RPMI7951 (cell line): ENCODE results near the gene NKRF. TPM values are rescaled to one million over a fixed set of nuclear protein-coding genes. Genes with fewer than 3 reads are reported as not detected.
"Not testable (repeated sequence)": the region's sequence is repeated elsewhere in the genome, so short reads cannot be mapped to it uniquely, and the experiment has no call there.

ENCODE experiments used
- DNase-seq: peaks from one replicate; pipeline ENCODE4 v3.0.0-alpha.2; 2012; ENCODE audit warnings: low read depth
- total RNA-seq: library from RNA; depleted of rRNA; stranded (reverse); fragments of >200 nt; shearing (Covaris generic); gene quantifications from 2 replicates; pipeline ENCODE4 v1.2.3, GENCODE V29; 2014; rRNA removed

The NKRF gene
- total RNA-seq: 3.9 and 4.4 TPM in 2 replicates

DNA sequence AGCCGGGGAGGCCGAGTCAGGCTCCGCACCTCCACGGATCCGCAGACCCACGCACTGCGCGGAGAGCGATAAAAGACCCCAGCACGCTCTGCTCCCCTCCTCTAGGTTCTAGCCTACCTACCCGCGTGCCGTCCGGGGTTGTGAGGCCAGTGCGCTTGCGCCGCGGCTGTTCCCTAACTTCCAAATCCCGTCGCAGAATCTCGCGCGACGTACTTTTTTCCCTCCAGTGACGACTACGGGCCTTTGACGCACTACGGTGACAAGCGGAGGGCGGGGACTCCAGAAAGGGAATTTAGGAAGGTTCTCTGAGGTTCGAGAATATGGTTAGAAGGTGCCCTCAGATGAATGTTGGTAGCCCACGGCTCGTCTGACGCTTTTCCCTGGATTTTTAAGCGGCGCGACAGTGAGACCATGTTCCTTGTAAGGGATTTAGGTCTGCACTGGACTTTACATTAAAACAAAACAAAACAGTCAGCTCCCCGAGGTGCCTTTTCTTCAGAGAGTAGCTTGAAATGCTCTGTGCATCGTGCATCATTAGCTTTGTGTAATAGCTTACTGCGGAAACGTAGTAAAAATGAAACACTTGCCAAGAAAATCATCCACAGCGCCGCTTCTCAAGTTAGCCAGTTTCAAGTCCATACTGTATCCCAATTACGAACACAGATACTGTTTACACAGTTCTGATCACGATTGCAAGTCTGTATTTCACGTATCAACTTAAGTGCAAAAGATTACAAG is at the start of gene NKRF:
Gene NKRF, minus strand, starts transcription at position 145 of the 738 bp plus-strand sequence.
- peak; percentile 84 for DNase-seq

DNA sequence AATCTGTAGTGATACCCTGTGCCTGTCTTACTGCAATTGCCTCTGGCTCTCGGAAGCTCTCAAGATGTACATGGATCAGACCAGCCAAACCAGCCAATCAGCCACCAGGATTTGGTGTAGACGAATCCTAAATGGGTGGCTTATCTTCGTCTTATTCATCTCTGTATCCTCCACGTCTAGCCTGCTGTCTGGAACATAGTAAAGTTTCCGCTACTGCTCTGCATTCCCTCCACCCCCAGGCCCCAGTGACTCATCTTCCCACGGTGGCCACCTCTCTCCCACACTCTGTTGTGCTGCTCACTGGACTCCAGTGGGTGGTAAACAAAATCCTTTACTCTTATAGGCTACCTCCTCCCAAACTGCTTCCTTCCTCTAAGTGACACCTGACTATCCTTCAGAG is 48.9 kb upstream of the NKRF start:
- peak; percentile 70 for DNase-seq

DNA sequence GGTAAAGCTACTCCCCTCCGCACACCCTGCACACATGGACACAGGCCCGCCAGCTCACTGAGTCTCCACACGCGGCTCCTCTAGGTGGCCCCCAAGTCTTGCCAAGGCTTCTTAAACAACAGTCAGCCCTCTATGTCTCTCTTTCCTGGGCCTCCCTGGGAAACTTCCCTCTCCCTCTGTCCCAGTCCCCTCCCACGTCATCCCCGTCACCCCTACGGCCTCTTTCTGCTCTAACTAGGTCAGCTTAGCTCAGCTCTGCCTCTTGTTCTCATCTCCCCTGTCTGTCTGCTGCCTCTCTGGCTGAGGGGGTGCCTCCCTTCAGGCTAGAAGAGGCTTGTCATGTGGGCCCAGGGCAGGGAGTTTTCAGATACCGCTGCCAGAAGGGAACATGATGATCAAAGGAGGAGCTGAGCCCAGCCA is 47.9 kb upstream of the NKRF start:
- DNase-seq: no peak

DNA sequence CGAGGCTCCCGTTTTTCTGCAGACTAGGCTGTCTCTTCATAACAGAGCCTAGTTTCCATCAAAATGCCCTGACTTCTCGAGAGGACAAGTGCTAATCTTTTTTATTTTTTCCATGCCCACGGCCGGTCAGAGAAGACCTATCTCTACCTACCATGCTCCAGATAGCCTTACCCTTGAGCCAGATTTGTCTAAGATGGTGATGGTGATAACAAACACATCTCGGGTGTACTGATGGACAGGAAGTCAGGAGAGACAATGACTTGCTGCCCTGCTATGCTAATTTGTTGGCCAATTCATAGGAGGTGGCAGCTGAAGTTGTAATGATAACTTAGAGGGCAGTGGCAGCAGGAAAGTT is 42.2 kb upstream of the NKRF start:
- DNase-seq: no peak

DNA sequence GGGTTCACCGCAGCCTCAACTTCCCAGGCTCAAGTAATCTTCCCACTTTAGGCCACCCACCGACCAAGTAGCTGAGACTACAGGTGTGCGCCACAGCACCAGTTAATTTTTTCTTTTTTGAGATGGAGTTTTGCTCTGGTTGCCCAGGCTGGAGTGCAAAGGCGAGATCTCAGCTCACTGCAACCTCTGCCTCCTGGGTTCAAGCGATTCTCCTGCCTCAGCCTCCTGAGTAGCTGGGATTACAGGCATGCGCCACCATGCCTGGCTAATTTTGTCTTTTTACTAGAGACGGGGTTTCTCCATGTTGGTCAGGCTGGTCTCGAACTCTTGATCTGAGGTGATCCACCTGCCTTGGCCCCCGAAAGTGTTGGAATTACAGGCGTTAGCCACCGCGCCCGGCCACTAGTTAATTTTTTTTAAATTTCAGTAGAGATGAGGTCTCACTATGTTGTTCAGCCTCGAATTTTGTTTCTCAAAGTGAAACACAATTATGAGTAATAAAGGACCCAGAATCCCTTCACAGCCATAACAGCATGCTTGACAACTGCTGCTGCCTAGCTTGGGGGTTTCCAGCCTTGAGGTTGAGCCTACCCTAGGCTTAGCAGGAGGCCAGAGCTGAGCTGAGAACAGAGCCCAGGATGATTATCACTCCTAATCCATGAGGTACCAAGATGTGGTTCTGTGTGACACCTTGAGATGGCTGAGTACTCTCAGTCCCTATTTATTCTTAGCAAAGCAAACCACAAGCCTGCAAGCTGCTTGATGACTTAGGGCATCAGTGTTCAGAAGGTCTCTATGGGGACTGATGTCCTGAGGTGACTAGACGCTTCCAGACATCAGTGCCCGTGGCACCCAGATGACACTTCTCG is 41.6 kb upstream of the NKRF start:
- DNase-seq: no peak

DNA sequence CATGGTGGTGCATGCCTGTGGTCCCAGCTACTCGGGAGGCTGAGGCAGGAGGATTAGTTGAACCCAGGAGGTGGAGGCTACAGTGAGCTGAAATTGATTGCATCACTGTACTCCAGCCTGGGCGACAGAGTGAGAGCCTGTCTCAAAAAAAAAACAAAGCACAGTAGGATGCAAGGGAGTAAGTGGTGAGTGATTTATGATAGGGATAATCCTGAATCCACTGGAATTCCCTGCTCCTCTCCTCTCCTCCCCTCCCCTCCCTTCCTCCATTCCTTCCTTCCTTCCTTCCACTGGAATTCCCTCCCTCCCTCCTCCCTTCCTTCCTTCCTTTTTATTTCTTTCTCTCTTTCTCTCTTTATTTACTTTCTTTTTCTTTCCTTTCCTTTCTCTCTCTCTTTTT is 40.9 kb upstream of the NKRF start:
- no peak for DNase-seq

DNA sequence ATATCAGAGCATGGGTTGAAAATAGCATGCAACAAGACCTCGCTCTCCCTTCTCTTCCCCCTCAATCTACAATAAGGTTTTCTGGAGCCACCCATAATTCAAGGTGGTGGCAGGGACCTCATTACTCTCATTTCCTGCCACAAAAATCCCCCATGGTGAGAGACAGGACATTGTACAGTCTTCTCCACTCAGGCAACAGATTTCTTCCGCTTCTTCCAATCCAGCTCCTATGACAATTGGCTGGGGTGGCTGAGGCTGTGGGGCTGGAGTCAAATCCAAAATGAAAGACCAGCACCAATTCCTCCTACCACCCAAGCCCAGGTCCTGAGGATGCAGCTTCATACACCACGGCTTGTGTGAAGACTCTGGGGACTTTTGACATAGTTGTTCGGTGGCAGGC is 40.3 kb upstream of the NKRF start:
- DNase-seq: no peak

DNA sequence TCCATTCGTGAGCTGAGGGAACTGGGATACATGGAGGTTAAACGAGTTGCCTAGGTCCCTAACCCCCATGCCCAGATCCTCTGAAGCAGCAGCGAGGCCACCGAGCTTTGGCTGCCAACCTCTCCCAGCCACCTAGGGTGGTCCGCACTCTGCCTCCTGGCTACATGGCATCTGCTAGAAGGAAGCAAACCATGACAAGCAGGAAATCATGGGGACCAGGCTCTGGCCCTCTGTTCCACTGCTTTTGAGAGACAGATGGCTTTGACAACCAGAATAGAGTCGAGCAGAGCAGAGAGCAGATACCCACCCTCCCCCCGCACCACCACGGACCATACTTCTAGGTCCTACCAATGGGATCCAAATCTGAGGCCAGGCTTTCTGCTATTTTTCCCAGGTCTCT is 37.5 kb upstream of the NKRF start:
- no peak for DNase-seq

DNA sequence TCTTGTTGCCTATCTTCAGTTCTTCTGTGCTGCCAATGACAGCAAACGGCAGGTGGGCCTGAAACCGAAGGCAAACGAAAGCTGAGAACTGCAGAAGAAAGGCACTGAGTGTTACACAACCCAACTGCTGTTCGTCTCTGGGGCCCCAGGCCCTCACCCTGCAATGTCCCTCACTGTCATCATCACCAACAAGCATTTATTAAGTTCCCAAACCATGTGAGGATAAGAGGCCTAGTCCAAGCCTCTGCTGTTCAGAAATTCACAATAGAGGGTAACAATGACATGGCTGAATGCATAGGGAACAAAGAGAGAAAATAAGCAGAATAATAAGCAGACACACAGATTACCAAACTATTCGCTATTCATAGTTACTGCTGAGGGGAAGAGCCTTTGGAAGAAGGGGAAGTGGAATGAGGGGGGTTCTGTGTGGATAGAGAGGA is 34.5 kb upstream of the NKRF start:
- no peak for DNase-seq

DNA sequence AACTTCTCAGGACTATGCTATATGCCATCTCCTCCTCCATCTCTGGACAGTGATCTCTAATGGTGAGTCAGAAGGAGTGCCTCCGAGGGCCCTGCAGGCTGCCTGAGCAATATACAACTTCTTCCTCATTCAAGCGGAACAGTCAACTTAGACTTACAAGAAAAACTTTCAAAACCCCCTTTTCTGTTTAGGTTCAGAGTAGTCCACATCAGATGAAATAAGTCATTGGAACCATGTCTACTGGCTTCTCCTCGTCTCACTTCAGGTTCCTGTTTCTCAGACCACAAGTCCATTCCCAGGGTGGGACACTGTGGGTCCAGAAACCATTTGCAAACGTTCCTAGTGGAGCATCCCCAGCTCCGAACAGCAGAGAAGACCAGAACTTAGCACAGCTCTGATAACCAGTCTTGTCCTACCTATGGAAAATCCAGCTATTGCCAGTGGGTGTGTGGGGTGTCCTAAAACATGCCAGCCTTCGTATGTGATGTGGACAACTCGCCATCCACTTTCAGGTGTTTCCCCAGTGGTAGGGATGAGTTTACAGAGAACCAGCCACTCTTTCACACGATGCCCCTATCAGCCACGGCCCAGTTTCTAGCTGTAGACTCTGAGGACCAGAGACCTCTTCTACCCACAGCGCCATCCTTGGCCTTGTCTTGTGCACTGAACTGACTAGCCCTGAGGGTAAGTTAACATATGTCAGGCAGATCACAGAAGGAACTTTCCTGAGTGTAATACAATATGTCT is 32.7 kb upstream of the NKRF start:
- DNase-seq: no peak

DNA sequence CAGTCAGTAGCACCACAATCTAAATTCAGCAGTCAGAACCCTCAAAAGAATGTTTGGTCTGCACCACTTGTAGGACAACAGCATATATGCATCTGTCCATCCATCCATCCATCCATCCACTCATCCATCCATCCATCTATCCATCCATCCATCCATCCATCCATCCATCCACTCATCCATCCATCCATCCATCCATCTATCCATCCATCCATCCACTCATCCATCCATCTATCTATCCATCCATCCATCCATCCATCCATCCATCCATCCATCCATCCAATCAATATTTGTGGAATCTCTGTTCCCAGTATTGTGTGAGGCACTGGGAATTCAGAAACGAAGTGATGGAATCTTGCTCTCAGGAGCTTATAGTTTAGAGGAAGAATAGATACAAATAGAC is 31.2 kb upstream of the NKRF start:
- DNase-seq: not testable (repeated sequence)

DNA sequence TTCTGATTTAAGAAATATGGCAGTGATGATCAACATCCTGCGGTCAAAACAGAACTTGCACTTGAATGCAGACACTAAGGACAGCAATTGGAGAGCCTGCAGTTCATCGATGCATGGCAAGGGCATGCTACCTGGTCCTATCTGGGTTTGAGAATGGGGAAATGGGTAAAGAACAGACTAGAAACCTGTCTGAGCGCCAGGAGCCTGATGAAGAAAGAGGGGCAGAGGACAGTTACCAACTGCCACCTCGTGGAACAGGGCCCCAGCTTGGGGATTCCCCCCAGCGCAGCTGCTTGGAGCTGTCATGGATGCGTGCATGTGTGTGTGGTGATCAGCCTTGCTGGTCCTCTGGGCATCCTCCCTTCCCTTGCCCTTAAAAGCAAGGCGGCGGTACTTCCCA is 30.2 kb upstream of the NKRF start:
- DNase-seq: no peak

DNA sequence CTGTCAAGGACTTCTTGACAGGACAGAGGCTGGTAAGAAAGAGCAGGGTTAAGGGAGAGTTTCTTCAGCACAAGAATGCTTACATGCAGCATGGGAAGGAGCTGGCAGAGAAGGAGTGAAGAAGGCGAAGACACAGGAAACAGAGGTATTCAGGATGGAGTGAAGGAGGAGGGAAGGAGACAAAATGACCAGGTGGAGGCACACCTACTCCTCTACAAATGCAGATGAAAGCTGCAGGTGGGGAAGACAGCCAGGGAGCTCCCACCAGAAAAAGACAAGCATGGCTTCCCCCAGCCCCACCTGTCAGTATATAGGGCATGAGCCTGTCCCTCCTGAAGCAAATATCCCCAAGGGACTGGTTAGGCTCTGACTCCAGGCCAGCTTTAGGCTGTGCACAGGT is 29.6 kb upstream of the NKRF start:
- DNase-seq: no peak

DNA sequence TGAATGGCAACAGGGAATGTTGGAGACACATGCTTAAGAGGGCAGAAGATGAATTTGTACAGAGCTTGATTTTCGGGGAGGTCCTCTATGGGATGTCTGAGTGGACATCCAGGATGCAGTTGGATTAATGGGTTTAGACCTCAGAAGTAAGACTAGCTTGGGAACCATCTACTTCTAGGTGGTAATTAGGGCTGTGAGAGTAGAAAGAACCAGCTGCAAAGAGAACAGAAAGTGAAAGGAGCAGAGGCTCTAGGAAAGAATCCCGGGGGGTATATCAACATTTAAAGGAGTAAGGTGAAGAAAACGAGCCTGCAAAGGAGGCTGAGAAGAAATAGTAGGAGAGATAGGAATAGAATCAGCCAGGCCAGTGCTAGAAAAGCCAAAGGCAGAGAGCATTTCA is 29.0 kb upstream of the NKRF start:
- no peak for DNase-seq

DNA sequence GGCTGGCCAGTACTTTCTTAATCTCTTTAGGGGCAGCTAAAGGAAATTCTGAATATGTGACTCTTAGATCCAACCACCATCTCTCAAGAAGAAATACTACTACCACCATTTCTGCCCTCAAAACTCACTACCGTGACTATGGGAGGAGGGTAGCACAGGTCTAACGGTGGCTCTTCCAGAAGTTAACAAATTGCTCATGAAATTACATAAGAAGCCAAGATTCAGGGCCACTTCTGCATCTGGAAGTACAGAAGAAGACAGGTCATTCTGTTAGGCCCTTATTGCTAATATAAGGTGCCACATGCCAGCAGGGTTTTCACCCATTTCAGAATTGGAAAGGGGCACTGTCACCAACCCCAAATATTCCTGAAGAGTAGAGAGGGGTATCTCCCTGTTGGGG is 19.6 kb upstream of the NKRF start:
- DNase-seq: no peak

DNA sequence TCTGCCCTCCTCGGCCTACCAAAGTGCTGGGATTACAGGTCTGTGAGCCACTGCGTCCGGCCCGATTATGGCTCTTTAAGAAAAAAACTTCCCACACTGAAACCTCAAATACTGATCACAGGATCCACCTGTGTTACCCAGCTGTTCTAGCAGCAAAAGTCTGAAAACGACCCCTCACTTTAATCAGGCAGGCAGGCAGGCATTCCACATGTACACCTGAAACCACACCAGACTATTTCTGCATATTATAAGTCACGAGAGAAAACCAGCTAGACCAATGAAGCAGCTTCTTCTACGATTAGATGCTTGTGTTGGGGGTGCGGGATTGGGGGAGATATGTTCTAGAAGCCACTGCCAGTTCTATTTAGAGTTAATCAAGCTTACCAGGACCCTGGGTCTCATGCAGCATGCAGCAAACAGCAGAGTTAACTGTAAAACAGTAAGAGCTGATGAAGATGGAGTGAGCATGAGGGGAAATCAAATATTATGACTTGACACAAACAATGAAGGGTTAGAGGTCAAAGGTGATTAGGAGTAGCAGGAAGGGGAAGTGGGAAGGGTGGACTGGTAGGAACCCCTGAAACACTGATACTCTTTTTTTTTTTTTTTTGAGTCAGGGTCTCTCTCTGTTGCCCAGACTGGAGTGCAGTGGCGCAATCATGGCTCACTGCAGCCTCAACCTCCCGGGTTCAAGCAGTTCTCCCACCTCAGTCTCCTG is 18.9 kb upstream of the NKRF start:
- DNase-seq: no peak

DNA sequence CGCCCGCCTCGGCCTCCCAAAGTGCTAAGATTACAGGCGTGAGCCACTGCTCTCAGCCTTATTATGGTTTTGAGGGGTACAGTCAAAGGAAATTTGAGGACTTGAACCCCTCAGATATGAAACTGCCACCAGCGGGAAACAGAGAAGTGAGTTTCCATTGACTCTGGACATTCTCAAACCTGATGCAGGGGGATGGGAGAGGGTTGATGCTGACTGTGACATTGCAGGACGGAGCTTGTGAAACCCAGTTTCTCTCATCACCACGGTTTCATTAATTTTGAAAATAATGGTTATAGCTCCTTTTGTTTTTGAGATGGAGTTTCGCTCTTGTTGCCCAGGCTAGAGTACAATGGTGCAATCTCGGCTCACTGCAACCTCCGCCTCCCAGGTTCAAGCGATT is 18.2 kb upstream of the NKRF start:
- DNase-seq: no peak

DNA sequence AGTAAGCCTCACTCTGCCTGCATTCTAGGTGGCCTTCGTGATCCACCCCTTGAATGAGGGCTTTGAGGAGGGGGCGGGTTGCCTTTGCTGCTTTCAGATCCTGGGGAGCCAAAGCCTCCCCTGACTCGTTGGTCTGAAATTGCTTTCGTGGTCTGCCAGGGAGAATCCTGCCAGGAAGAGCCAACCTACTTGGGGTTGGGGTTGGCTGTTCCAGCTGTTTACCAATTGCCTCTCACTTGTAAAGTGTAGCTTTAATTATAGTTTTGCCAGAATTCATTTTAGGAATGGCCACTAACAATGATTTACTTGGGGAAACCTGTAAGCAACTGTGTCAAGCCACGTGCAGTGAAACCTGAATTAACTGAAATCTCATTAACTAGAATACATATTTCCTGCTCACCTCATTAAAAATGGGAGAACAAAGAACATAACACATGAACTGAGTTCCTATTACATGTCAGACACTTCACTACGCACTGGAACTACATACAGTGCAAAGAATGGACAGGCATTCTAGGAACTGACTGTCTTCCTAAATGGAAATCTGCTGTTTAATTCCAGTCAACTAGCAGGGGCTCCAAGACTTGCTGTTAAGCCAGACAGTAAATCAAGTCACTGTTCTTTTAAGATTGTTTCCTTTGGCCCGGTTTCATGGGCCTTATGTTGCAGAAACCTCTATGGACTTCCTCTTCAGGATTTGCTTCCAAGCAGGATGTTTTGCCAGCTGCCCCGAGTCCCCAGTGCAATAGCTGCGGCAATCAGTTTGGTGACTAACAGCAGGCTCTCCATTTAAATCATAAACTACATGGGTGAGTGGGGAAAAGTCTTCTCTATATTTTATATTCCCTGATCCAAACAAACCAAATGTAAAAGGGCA is 16.4 kb upstream of the NKRF start:
- peak; percentile 51 for DNase-seq

DNA sequence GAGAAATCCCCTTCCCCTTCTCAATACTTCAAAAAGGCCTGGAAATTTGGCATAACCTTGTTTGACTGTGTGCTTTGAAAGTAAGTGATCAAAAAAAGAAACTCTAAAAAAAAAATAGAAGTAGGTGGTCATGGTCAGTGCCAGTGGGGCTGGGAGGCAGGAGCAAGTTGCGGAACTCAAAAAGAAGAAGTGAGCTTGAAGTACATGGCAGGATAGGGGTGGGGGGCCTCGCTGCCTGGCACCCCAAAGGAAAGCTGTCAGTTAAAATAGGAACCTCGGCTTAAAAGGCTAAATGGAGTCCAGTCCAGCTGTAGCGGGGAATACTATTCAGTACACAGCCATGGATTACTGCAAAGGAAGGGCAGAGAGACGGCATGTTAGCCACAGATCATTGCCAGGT is 12.2 kb upstream of the NKRF start:
- no peak for DNase-seq

DNA sequence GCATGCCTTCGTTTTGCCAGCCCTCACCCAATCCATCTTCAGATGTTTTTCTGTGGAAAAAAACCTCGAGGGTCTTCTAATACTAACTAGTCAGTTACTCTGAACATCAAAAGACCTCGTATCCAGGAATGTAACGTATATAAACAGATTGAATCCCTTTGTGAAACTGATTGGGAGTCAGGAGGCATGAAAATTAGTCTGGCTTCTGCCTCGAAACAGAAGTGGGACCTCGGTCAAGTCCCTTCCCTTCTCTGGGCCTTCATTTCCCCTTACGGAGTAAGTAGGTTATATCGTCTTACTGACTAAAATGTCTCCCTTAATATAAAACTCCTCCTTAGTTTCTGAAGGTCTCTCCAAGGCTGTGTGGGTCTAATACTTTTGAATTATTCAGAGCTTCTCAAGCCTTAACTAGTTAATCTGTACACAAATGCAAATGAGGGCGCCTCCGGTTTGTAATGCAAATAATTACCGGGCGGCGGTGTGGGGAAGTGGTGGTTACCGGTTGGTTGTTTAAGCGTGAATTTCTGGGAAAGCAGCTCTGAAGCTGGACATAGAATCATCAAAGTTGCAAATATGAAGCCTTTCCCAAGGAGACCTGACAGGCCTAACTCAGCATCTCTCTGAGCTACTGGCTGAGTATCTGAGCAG is 11.4 kb upstream of the NKRF start:
- no peak for DNase-seq
